ENCODE measurements around the gene YBEY. TPM values are rescaled to one million over a fixed set of nuclear protein-coding genes. Genes with fewer than 3 reads are reported as not detected.

YBEY gene
- total RNA-seq, 1 donor from 2014 or later = 13.5 TPM

DNA sequence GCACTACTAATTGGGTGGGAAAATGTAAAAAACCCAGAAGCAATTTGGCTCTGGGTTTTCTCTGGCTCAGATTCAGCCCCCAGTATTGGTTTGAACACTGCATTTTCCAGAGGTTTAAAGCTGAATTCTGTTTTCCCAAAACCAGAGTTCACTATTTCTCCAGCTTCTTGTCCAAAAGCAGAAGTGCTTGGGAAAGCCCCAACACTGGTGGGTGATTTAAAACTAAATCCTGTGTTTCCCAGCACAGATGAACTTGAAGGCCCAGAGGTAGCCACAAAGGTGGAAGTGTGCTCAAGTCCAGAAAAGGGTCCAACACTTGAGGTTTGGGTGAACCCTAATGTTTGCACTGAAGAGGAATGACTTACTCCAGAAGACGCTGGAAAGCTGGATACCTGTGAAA is 1.4 kb upstream of the YBEY start:
- Mint-ChIP-seq H3K9me3 (ENCODE audit: unreplicated experiment) (no peaks in the 10 kb centered on the region), H3K36me3 (ENCODE audit: low read depth, unreplicated experiment) (peaks cover 13% of the 10 kb centered on the region), H3K27me3 (ENCODE audit: low read depth, unreplicated experiment) (no peaks in the 10 kb centered on the region), H3K4me3 (ENCODE audit: unreplicated experiment) (peak overlapping the region; percentile 93), H3K4me1 (ENCODE audit: low read depth, unreplicated experiment) (peaks cover 27% of the 10 kb centered on the region), H3K27ac (ENCODE audit: unreplicated experiment) (peak overlapping the region; percentile 88)
- no peak for DNase-seq (ENCODE audit: low read depth)
- TF ChIP-seq, protein P1, sequence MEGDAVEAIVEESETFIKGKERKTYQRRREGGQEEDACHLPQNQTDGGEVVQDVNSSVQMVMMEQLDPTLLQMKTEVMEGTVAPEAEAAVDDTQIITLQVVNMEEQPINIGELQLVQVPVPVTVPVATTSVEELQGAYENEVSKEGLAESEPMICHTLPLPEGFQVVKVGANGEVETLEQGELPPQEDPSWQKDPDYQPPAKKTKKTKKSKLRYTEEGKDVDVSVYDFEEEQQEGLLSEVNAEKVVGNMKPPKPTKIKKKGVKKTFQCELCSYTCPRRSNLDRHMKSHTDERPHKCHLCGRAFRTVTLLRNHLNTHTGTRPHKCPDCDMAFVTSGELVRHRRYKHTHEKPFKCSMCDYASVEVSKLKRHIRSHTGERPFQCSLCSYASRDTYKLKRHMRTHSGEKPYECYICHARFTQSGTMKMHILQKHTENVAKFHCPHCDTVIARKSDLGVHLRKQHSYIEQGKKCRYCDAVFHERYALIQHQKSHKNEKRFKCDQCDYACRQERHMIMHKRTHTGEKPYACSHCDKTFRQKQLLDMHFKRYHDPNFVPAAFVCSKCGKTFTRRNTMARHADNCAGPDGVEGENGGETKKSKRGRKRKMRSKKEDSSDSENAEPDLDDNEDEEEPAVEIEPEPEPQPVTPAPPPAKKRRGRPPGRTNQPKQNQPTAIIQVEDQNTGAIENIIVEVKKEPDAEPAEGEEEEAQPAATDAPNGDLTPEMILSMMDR (IDR thresholded peaks at IDR 0.05; ENCODE audit: insufficient read depth, low read depth, low read length) = no peak
- no peak for TF ChIP-seq EZH2 (IDR thresholded peaks at IDR 0.05; ENCODE audit: insufficient read depth, low read length)
- H3K9ac ChIP-seq (ENCODE audit: low read length) = peak overlapping the region; percentile 94
- peak overlapping the region; percentile 86 for H3K4me3 ChIP-seq (ENCODE audit: insufficient read depth, low read depth, low read length)
- peaks cover 51% of the 10 kb centered on the region for H4K20me1 ChIP-seq (ENCODE audit: insufficient read depth, low read length)
- no peaks in the 10 kb centered on the region for H3K9me3 ChIP-seq (ENCODE audit: insufficient read depth, low read depth, low read length)
- H3K36me3 ChIP-seq (ENCODE audit: insufficient read depth, low read length) = peaks cover 6% of the 10 kb centered on the region
- peaks cover 21% of the 10 kb centered on the region for H3K4me1 ChIP-seq (ENCODE audit: insufficient read depth, low read length)
- no peak overlapping the region for H3K27ac ChIP-seq (ENCODE audit: low read depth, low read length)
- H3K4me2 ChIP-seq (ENCODE audit: low read length) = peak overlapping the region; percentile 96
- FAIRE-seq = no peak
- H2AFZ ChIP-seq (ENCODE audit: low read depth, low read length) = no peak overlapping the region
- no peaks in the 10 kb centered on the region for H3K27me3 ChIP-seq (ENCODE audit: insufficient read depth, low read length)
- H3K79me2 ChIP-seq (ENCODE audit: insufficient read depth, low read length) = peaks cover 62% of the 10 kb centered on the region

DNA sequence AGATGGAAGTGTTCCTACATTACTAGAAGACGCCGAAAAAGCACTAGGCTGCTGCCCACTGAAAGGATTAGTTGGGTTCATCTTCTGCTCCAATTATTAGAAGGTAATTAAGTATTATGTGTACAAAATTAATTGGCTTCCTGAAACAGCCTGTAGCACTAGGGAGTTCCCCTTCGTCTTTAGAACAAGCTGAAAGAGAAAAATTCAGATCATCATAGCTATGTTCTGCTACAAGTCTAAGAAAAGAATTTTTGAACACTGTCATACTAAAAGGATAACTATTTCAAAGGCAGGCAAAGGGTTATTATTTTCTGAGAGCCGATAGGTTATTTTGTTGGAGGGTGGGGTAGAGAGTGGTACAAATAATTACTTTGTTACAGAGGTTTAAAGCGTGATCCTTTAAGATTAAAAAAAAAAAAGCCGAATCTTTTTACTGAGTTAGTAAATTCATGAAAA is 908 bp upstream of the YBEY start, which contains the start of gene MCM3AP:
TSS of gene MCM3AP (minus strand) at position 406 of the 456 bp plus-strand sequence. CDS start at position 81, 325 bp downstream.
- Mint-ChIP-seq H3K27me3 (ENCODE audit: low read depth, unreplicated experiment) (no peaks in the 10 kb centered on the region), H3K27ac (ENCODE audit: unreplicated experiment) (peak within 1 kb of the TSS; percentile 97), H3K36me3 (ENCODE audit: low read depth, unreplicated experiment) (peaks cover 8% of the 10 kb centered on the region), H3K4me3 (ENCODE audit: unreplicated experiment) (peak within 1 kb of the TSS; percentile 94), H3K4me1 (ENCODE audit: low read depth, unreplicated experiment) (peaks cover 27% of the 10 kb centered on the region), H3K9me3 (ENCODE audit: unreplicated experiment) (no peaks in the 10 kb centered on the region)
- Histone ChIP-seq H4K20me1 (ENCODE audit: insufficient read depth, low read length) (peaks cover 49% of the 10 kb centered on the region), H3K9ac (ENCODE audit: low read length) (peak within 1 kb of the TSS; percentile 94), H3K27me3 (ENCODE audit: insufficient read depth, low read length) (no peaks in the 10 kb centered on the region), H3K9me3 (ENCODE audit: insufficient read depth, low read depth, low read length) (no peaks in the 10 kb centered on the region), H3K4me2 (ENCODE audit: low read length) (peak within 1 kb of the TSS; percentile 96), H3K36me3 (ENCODE audit: insufficient read depth, low read length) (peaks cover 4% of the 10 kb centered on the region), H3K4me1 (ENCODE audit: insufficient read depth, low read length) (peaks cover 21% of the 10 kb centered on the region), H3K4me3 (ENCODE audit: insufficient read depth, low read depth, low read length) (peak within 1 kb of the TSS; percentile 86), H3K79me2 (ENCODE audit: insufficient read depth, low read length) (peaks cover 60% of the 10 kb centered on the region), H2AFZ (ENCODE audit: low read depth, low read length) (peak within 1 kb of the TSS; percentile 52), H3K27ac (ENCODE audit: low read depth, low read length) (peak within 1 kb of the TSS; percentile 87)
- TF ChIP-seq, protein P1 (IDR thresholded peaks at IDR 0.05; ENCODE audit: insufficient read depth, low read depth, low read length) = no peak
- TF ChIP-seq EZH2 (IDR thresholded peaks at IDR 0.05; ENCODE audit: insufficient read depth, low read length) = no peak
- DNase-seq (ENCODE audit: low read depth) (no peak), FAIRE-seq (no peak)

DNA sequence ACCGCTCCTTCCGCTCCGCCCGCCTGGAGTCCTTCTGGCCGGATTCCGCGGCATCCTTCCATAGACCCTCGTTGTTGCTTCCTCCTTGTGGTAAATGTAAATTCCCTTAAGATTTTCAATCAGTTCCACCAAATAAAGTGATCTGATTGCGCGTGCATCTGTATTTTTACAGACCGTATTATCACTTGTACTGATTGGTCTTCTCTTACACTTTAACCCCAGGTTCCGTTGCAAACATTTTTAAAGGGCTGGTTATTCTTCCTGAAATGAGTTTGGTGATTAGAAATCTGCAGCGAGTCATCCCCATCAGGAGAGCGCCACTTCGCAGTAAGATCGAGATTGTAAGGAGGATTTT is 483 bp downstream of the YBEY start:
- Mint-ChIP-seq H3K4me1 (ENCODE audit: low read depth, unreplicated experiment) (peaks cover 22% of the 10 kb centered on the region), H3K27me3 (ENCODE audit: low read depth, unreplicated experiment) (no peaks in the 10 kb centered on the region), H3K36me3 (ENCODE audit: low read depth, unreplicated experiment) (peaks cover 8% of the 10 kb centered on the region), H3K27ac (ENCODE audit: unreplicated experiment) (peak overlapping the region; percentile 97), H3K4me3 (ENCODE audit: unreplicated experiment) (peak overlapping the region; percentile 94), H3K9me3 (ENCODE audit: unreplicated experiment) (no peaks in the 10 kb centered on the region)
- Histone ChIP-seq H3K27ac (ENCODE audit: low read depth, low read length) (peak overlapping the region; percentile 87), H2AFZ (ENCODE audit: low read depth, low read length) (peak overlapping the region; percentile 71), H3K9me3 (ENCODE audit: insufficient read depth, low read depth, low read length) (no peaks in the 10 kb centered on the region), H3K79me2 (ENCODE audit: insufficient read depth, low read length) (peaks cover 53% of the 10 kb centered on the region), H3K4me2 (ENCODE audit: low read length) (peak overlapping the region; percentile 96), H3K4me1 (ENCODE audit: insufficient read depth, low read length) (peaks cover 21% of the 10 kb centered on the region), H3K4me3 (ENCODE audit: insufficient read depth, low read depth, low read length) (peak overlapping the region; percentile 86), H3K27me3 (ENCODE audit: insufficient read depth, low read length) (no peaks in the 10 kb centered on the region), H3K9ac (ENCODE audit: low read length) (peak overlapping the region; percentile 94), H3K36me3 (ENCODE audit: insufficient read depth, low read length) (no peaks in the 10 kb centered on the region), H4K20me1 (ENCODE audit: insufficient read depth, low read length) (peaks cover 37% of the 10 kb centered on the region)
- TF ChIP-seq EZH2 (IDR thresholded peaks at IDR 0.05; ENCODE audit: insufficient read depth, low read length) = no peak
- TF ChIP-seq, protein P1 (IDR thresholded peaks at IDR 0.05; ENCODE audit: insufficient read depth, low read depth, low read length) = no peak
- FAIRE-seq = no peak
- DNase-seq (ENCODE audit: low read depth) = peak; percentile 55
